Measurements from ENCODE around the gene MAP3K10.

MAP3K10 gene

GRCh38 chr19:40249781-40250180, 58.6 kb downstream of the MAP3K10 start:
- DNase-seq (ENCODE audit: low spot score), result no peak

DNA sequence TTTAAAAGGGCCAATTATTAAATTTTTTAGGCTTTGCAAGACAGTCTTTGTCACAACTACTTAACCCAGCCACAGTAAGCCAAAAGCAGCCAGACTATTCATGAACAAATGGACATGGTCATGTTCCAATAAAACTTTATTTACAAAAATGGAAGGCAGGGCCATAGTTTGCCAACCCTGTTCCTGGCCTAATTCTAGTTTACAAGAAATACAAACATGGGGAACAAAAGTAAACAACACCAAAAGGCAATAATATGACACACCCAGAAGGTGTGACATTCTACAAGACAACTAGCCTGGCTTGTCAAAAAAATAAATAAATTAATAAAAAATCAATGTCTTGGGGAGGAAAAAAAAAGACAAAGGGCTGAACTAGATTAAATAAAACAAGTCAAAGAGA, 60.0 kb downstream of the MAP3K10 start:
- no peak for DNase-seq (ENCODE audit: low spot score)

DNA sequence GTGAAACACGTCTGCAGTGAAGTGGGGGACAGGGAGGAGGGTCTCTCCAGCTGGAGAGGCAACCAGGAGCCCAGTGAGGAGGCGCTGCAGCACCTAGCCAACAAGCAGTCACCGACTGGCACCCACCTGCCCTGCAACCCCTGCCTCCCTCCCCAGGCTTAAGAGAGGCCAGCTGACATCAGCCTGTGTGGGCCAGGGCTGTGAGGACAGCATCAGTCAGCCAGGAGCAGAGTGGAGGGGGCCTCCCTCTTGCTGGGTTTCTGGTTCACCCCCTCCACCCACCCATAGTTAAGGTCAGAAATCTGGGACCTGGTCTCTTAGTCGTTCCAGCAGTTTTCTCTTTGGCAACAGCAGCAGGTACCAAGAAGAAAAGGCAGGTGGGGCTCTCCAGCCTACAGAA, 60.8 kb downstream of the MAP3K10 start:
- no peak for DNase-seq (ENCODE audit: low spot score)

GRCh38 chr19:40252395-40252794, 61.2 kb downstream of the MAP3K10 start:
- DNase-seq (ENCODE audit: low spot score), result no peak

GRCh38 chr19:40253611-40254092, 62.4 kb downstream of the MAP3K10 start:
- DNase-seq (ENCODE audit: low spot score), result no peak

- DNase-seq (ENCODE audit: low spot score), result no peak
These were observed 63.6 kb downstream of the MAP3K10 start for GRCh38 chr19:40254714-40255418.

GRCh38 chr19:40255619-40256166, 64.5 kb downstream of the MAP3K10 start:
- no peak for DNase-seq (ENCODE audit: low spot score)

- no peak for DNase-seq (ENCODE audit: low spot score)
These were observed 65.3 kb downstream of the MAP3K10 start for GRCh38 chr19:40256512-40256911.

DNA sequence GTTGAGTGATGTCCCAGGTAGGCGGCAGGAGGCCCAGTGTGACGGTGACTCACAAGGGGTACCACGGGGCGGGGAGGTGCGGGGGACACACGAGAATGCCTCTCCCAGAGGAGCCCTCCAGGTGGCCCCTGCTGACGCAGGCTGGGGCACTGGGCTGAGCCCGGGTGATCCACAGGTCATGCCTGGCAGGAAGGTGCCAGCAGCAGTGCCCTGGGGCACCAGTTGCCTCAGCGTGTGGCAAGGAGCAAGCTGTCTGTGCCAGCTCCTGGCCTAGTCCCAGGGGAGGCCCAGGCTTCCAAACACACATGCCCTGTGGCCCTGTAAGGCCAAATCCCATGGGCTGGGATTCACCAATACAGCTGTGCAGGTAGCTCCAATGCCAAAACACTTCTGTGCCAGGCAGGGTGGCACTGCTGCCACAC, 65.9 kb downstream of the MAP3K10 start:
- DNase-seq (ENCODE audit: low spot score), result no peak

DNA sequence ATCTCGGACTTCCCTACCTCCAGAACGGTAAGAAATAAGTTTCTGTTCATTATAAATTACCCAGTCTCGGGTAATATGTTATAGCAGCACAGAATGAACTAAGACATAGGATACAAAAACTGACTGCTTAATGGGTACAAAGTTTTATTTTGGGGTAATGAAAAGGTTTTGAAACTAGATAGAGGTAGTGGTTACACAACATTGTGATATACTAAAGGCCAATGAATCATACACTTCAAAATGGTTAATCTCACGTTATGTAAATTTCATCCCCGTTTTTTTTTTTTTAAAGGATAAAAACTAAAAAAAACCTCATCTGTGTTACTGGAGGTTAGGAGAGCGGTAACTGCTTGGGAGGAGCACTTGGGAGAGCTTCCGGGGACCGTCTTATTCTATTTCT, 70.4 kb downstream of the MAP3K10 start:
- no peak for DNase-seq (ENCODE audit: low spot score)

GRCh38 chr19:40262422-40262821, 71.2 kb downstream of the MAP3K10 start:
- no peak for DNase-seq (ENCODE audit: low spot score)

GRCh38 chr19:40263440-40264313, 72.5 kb downstream of the MAP3K10 start:
- DNase-seq (ENCODE audit: low spot score), result no peak

- no peak for DNase-seq (ENCODE audit: low spot score)
These were observed 73.3 kb downstream of the MAP3K10 start for GRCh38 chr19:40264314-40265054.
